WTC11 (cell line): ENCODE measurements around the gene ADGRV1. TPM values are rescaled to one million over a fixed set of nuclear protein-coding genes. Genes with fewer than 3 reads are reported as not detected.

Experiments
- ATAC-seq: fragments of 200-7000 bp; cut with Tn5 transposase; 2 replicates; pipeline ENCODE4 v1.10.0; 2021; ENCODE audit warnings: mild to moderate bottlenecking, moderate library complexity
- CTCF ChIA-PET: fragments of 300-600 bp; sonication (Branson Sonifier 250); formaldehyde crosslinking; loops from one replicate; lab custom pipeline; 2021; ENCODE audit warnings: antibody characterized with exemption; lab: Charles Lee
- POLR2A ChIA-PET: fragments of 350-600 bp; sonication (Branson Sonifier 250); formaldehyde crosslinking; loops from one replicate; lab custom pipeline; 2021; ENCODE audit warnings: antibody characterized with exemption; lab: Charles Lee
- DNase-seq: peaks from one replicate; pipeline ENCODE4 v3.0.0; 2021; ENCODE audit warnings: low spot score
- H3K27ac Mint-ChIP-seq: 2 replicates; pipeline ENCODE4 v1.8.0; 2021; ENCODE audit warnings: mixed read lengths
- H3K27me3 Mint-ChIP-seq: 2 replicates; pipeline ENCODE4 v1.8.0; 2021; ENCODE audit warnings: low read depth, mild to moderate bottlenecking, moderate library complexity, mixed read lengths
- H3K36me3 Mint-ChIP-seq: 2 replicates; pipeline ENCODE4 v1.8.0; 2021; ENCODE audit warnings: mixed read lengths
- H3K4me1 Mint-ChIP-seq: 2 replicates; pipeline ENCODE4 v1.8.0; 2022; ENCODE audit warnings: mixed read lengths
- H3K4me3 Mint-ChIP-seq: 2 replicates; pipeline ENCODE4 v1.8.0; 2021; ENCODE audit warnings: mild to moderate bottlenecking, moderate library complexity, mixed read lengths
- H3K9me3 Mint-ChIP-seq: 2 replicates; pipeline ENCODE4 v1.8.0; 2021; ENCODE audit warnings: mixed read lengths
- ARID4B ChIP-seq: sonication (generic); formaldehyde crosslinking; IDR thresholded peaks from 2 replicates; pipeline ENCODE4 v1.8.0; 2023; ENCODE audit warnings: missing genetic modification reagents, mild to moderate bottlenecking, borderline replicate concordance
- ELF4 ChIP-seq: sonication (generic); formaldehyde crosslinking; IDR thresholded peaks from 2 replicates; pipeline ENCODE4 v1.8.1; 2022; ENCODE audit warnings: low read depth, mild to moderate bottlenecking, moderate library complexity, missing genetic modification reagents
- FOXJ3 ChIP-seq: sonication (generic); formaldehyde crosslinking; IDR thresholded peaks from 2 replicates; pipeline ENCODE4 v1.9.0; 2021; ENCODE audit warnings: missing genetic modification reagents, mild to moderate bottlenecking, borderline replicate concordance
- GTF2I ChIP-seq: fragments of 250-450 bp; sonication (Bioruptor Pico); conservative IDR thresholded peaks from 2 replicates; pipeline ENCODE4 v1.4.0; 2021; ENCODE audit warnings: mild to moderate bottlenecking
- HMGA2 ChIP-seq: fragments of 250-450 bp; sonication (Bioruptor Pico); IDR thresholded peaks from 2 replicates; pipeline ENCODE4 v1.4.0; 2021; ENCODE audit warnings: mild to moderate bottlenecking, moderate library complexity
- MYBL2 ChIP-seq: sonication (generic); formaldehyde crosslinking; IDR thresholded peaks from 2 replicates; pipeline ENCODE4 v1.8.1; 2023; ENCODE audit warnings: mild to moderate bottlenecking, moderate library complexity, missing genetic modification reagents
- NFATC4 ChIP-seq: fragments of 250-450 bp; sonication (Bioruptor Pico); IDR thresholded peaks from 2 replicates; pipeline ENCODE4 v1.9.0; 2021; ENCODE audit warnings: mild to moderate bottlenecking
- NR1H2 ChIP-seq: sonication (generic); formaldehyde crosslinking; IDR thresholded peaks from 2 replicates; pipeline ENCODE4 v1.9.0; 2021; ENCODE audit warnings: mild to moderate bottlenecking, moderate library complexity, missing genetic modification reagents
- NR2C2 ChIP-seq: sonication (generic); formaldehyde crosslinking; IDR thresholded peaks from 2 replicates; pipeline ENCODE4 v1.8.0; 2022; ENCODE audit warnings: mild to moderate bottlenecking, missing genetic modification reagents
- NR3C1 ChIP-seq: sonication (generic); formaldehyde crosslinking; conservative IDR thresholded peaks from 2 replicates; pipeline ENCODE4 v1.8.1; 2023; ENCODE audit warnings: low read depth, mild to moderate bottlenecking, missing genetic modification reagents
- RELA ChIP-seq: sonication (generic); formaldehyde crosslinking; IDR thresholded peaks from 2 replicates; pipeline ENCODE4 v1.8.1; 2022; ENCODE audit warnings: missing genetic modification reagents, mild to moderate bottlenecking, borderline replicate concordance
- TCF7 ChIP-seq: sonication (generic); formaldehyde crosslinking; IDR thresholded peaks from 2 replicates; pipeline ENCODE4 v1.8.0; 2022; ENCODE audit warnings: mild to moderate bottlenecking, low read depth, missing genetic modification reagents, moderate library complexity
- TEAD1 ChIP-seq: sonication (generic); formaldehyde crosslinking; IDR thresholded peaks from 2 replicates; pipeline ENCODE4 v1.8.0; 2022; ENCODE audit warnings: mild to moderate bottlenecking, missing genetic modification reagents
- ZNF219 ChIP-seq: sonication (generic); formaldehyde crosslinking; IDR thresholded peaks from 2 replicates; pipeline ENCODE4 v1.8.0; 2023; ENCODE audit warnings: missing genetic modification reagents, mild to moderate bottlenecking, borderline replicate concordance
- ZNF263 ChIP-seq: sonication (generic); formaldehyde crosslinking; IDR thresholded peaks from 2 replicates; pipeline ENCODE4 v1.8.1; 2022; ENCODE audit warnings: low read depth, mild to moderate bottlenecking, moderate library complexity, missing genetic modification reagents
- ZNF396 ChIP-seq: fragments of 250-450 bp; sonication (Bioruptor Pico); IDR thresholded peaks from 2 replicates; pipeline ENCODE4 v1.8.0; 2021; ENCODE audit warnings: mild to moderate bottlenecking, moderate library complexity, borderline replicate concordance
- ZNF423 ChIP-seq: fragments of 250-450 bp; sonication (Bioruptor Pico); IDR thresholded peaks from 2 replicates; pipeline ENCODE4 v2.1.2; 2022; ENCODE audit warnings: mild to moderate bottlenecking, moderate library complexity
- ZNF425 ChIP-seq: fragments of 250-450 bp; sonication (Bioruptor Pico); conservative IDR thresholded peaks from 2 replicates; pipeline ENCODE4 v1.9.0; 2021; ENCODE audit warnings: mild to moderate bottlenecking
- total RNA-seq: library from RNA; stranded (reverse); gene quantifications from 3 replicates; pipeline ENCODE4 v1.2.3, GENCODE V29; 2021
- TF ChIP-seq, protein P1 (sequence below): sonication (generic); formaldehyde crosslinking; IDR thresholded peaks from 2 replicates; pipeline ENCODE4 v1.8.1; 2022; ENCODE audit warnings: mild to moderate bottlenecking, missing genetic modification reagents, moderate library complexity, borderline replicate concordance
- TF ChIP-seq, protein P2 (sequence below): sonication (generic); formaldehyde crosslinking; IDR thresholded peaks from 2 replicates; pipeline ENCODE4 v1.8.0; 2022; ENCODE audit warnings: missing genetic modification reagents
- TF ChIP-seq, protein P3 (sequence below): fragments of 250-450 bp; sonication (Bioruptor Pico); IDR thresholded peaks from 2 replicates; pipeline ENCODE4 v1.8.0; 2021; ENCODE audit warnings: mild to moderate bottlenecking
- TF ChIP-seq, protein P4 (sequence below): sonication (generic); formaldehyde crosslinking; conservative IDR thresholded peaks from 2 replicates; pipeline ENCODE4 v1.8.1; 2022; ENCODE audit warnings: mild to moderate bottlenecking, missing genetic modification reagents

The ADGRV1 gene
- total RNA-seq, 1 experiment from 2014 or later = 74.5 TPM

DNA sequence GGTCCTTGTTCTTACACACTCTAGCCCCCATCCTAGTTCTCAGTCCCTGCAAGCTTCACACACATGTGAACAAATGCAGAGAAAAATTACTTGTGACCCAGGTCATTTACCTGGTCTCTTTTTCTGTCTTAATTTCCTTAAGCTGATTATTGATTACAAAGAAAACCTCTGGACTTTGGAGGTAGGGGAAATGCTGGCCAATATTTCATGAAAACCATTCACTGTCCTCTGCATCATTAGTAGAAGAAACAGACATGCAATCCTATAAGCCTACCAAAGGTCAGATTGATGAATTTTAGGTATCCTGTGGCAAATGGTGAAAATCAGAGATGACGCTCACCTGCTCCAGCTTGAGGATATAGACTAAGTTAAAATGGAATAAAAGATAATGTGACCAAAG lies 457.7 kb downstream of the ADGRV1 start:
- CTCF ChIA-PET = no interaction called here
- Mint-ChIP-seq H3K9me3 (peaks cover 23% of the 10 kb centered on the region), H3K36me3 (peaks cover 17% of the 10 kb centered on the region)
- no peak for ATAC-seq
- TF ChIP-seq ELF4 (CRISPR knock-in tag) = no peak
- TF ChIP-seq ZNF425 = no peak
- TF ChIP-seq, protein P1, sequence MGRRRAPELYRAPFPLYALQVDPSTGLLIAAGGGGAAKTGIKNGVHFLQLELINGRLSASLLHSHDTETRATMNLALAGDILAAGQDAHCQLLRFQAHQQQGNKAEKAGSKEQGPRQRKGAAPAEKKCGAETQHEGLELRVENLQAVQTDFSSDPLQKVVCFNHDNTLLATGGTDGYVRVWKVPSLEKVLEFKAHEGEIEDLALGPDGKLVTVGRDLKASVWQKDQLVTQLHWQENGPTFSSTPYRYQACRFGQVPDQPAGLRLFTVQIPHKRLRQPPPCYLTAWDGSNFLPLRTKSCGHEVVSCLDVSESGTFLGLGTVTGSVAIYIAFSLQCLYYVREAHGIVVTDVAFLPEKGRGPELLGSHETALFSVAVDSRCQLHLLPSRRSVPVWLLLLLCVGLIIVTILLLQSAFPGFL (CRISPR knock-in tag) = no peak
- TF ChIP-seq NR2C2 = no peak
- no peak for TF ChIP-seq ARID4B (CRISPR knock-in tag)
- TF ChIP-seq ZNF263 (CRISPR knock-in tag) = no peak
- TF ChIP-seq ZNF423 = no peak
- TF ChIP-seq, protein P2, sequence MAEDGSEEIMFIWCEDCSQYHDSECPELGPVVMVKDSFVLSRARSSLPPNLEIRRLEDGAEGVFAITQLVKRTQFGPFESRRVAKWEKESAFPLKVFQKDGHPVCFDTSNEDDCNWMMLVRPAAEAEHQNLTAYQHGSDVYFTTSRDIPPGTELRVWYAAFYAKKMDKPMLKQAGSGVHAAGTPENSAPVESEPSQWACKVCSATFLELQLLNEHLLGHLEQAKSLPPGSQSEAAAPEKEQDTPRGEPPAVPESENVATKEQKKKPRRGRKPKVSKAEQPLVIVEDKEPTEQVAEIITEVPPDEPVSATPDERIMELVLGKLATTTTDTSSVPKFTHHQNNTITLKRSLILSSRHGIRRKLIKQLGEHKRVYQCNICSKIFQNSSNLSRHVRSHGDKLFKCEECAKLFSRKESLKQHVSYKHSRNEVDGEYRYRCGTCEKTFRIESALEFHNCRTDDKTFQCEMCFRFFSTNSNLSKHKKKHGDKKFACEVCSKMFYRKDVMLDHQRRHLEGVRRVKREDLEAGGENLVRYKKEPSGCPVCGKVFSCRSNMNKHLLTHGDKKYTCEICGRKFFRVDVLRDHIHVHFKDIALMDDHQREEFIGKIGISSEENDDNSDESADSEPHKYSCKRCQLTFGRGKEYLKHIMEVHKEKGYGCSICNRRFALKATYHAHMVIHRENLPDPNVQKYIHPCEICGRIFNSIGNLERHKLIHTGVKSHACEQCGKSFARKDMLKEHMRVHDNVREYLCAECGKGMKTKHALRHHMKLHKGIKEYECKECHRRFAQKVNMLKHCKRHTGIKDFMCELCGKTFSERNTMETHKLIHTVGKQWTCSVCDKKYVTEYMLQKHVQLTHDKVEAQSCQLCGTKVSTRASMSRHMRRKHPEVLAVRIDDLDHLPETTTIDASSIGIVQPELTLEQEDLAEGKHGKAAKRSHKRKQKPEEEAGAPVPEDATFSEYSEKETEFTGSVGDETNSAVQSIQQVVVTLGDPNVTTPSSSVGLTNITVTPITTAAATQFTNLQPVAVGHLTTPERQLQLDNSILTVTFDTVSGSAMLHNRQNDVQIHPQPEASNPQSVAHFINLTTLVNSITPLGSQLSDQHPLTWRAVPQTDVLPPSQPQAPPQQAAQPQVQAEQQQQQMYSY (CRISPR knock-in tag) = no peak
- TF ChIP-seq FOXJ3 (CRISPR knock-in tag) = no peak
- no peak for TF ChIP-seq ZNF396 (CRISPR knock-in tag)
- no peak for TF ChIP-seq NR1H2 (CRISPR knock-in tag)
- TF ChIP-seq HMGA2 = no peak
- TF ChIP-seq, all 79 proteins: peak for 0
- no peak for DNase-seq
- Mint-ChIP-seq H3K4me1 (peaks cover 18% of the 10 kb centered on the region), H3K27ac (no peak overlapping the region), H3K27me3 (no peaks in the 10 kb centered on the region), H3K4me3 (no peak overlapping the region)
- POLR2A ChIA-PET = no interaction called here

GRCh38 chr5:91016954-91017700 lies 458.5 kb downstream of the ADGRV1 start:
- H3K9me3 Mint-ChIP-seq = peaks cover 23% of the 10 kb centered on the region
- DNase-seq (no peak), ATAC-seq (no peak)
- no peaks in the 10 kb centered on the region for H3K27me3 Mint-ChIP-seq
- peaks cover 17% of the 10 kb centered on the region for H3K36me3 Mint-ChIP-seq
- CTCF ChIA-PET = no interaction called here
- no peak overlapping the region for H3K4me3 Mint-ChIP-seq
- H3K27ac Mint-ChIP-seq = no peak overlapping the region
- POLR2A ChIA-PET = no interaction called here
- H3K4me1 Mint-ChIP-seq = peaks cover 22% of the 10 kb centered on the region
- TF ChIP-seq ZNF396 (CRISPR knock-in tag) (no peak), MYBL2 (CRISPR knock-in tag) (no peak), NFATC4 (CRISPR knock-in tag) (no peak), TCF7 (CRISPR knock-in tag) (no peak), ZNF219 (CRISPR knock-in tag) (no peak), ZNF423 (no peak), NR3C1 (CRISPR knock-in tag) (no peak), GTF2I (CRISPR knock-in tag) (no peak), TEAD1 (no peak), RELA (CRISPR knock-in tag) (no peak)
- TF ChIP-seq, protein P3, sequence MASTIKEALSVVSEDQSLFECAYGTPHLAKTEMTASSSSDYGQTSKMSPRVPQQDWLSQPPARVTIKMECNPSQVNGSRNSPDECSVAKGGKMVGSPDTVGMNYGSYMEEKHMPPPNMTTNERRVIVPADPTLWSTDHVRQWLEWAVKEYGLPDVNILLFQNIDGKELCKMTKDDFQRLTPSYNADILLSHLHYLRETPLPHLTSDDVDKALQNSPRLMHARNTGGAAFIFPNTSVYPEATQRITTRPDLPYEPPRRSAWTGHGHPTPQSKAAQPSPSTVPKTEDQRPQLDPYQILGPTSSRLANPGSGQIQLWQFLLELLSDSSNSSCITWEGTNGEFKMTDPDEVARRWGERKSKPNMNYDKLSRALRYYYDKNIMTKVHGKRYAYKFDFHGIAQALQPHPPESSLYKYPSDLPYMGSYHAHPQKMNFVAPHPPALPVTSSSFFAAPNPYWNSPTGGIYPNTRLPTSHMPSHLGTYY (CRISPR knock-in tag) = no peak
- TF ChIP-seq, protein P4, sequence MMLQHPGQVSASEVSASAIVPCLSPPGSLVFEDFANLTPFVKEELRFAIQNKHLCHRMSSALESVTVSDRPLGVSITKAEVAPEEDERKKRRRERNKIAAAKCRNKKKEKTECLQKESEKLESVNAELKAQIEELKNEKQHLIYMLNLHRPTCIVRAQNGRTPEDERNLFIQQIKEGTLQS (CRISPR knock-in tag) = no peak
